DOHH2 (cell line): ENCODE results near the gene VPS8.

Experiments
- EZH2phosphoT487 ChIP-seq: fragments of 200-600 bp; sonication (generic); IDR thresholded peaks from 2 replicates; pipeline ENCODE4 v1.6.1; 2017; ENCODE audit warnings: borderline replicate concordance, mild to moderate bottlenecking, antibody characterized with exemption, low read length, moderate library complexity, mixed read lengths
- TF ChIP-seq, protein P1 (sequence below): fragments of 200-600 bp; sonication (generic); IDR thresholded peaks from one replicate; pipeline ENCODE4 v1.5.1; 2014; ENCODE audit warnings: antibody characterized with exemption, mild to moderate bottlenecking, low read depth, low read length; ENCODE audit not compliant: poor library complexity, severe bottlenecking

GRCh38 chr3:184857099-184857498 lies 45.1 kb downstream of the VPS8 start:
- TF ChIP-seq, protein P1, sequence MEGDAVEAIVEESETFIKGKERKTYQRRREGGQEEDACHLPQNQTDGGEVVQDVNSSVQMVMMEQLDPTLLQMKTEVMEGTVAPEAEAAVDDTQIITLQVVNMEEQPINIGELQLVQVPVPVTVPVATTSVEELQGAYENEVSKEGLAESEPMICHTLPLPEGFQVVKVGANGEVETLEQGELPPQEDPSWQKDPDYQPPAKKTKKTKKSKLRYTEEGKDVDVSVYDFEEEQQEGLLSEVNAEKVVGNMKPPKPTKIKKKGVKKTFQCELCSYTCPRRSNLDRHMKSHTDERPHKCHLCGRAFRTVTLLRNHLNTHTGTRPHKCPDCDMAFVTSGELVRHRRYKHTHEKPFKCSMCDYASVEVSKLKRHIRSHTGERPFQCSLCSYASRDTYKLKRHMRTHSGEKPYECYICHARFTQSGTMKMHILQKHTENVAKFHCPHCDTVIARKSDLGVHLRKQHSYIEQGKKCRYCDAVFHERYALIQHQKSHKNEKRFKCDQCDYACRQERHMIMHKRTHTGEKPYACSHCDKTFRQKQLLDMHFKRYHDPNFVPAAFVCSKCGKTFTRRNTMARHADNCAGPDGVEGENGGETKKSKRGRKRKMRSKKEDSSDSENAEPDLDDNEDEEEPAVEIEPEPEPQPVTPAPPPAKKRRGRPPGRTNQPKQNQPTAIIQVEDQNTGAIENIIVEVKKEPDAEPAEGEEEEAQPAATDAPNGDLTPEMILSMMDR = no peak
- no peak for TF ChIP-seq EZH2phosphoT487
